Measurements from ENCODE around the gene NT5C3A.
"Not testable (repeated sequence)": the region's sequence is repeated elsewhere in the genome, so short reads cannot be mapped to it uniquely, and the experiment has no call there.

The NT5C3A gene

DNA sequence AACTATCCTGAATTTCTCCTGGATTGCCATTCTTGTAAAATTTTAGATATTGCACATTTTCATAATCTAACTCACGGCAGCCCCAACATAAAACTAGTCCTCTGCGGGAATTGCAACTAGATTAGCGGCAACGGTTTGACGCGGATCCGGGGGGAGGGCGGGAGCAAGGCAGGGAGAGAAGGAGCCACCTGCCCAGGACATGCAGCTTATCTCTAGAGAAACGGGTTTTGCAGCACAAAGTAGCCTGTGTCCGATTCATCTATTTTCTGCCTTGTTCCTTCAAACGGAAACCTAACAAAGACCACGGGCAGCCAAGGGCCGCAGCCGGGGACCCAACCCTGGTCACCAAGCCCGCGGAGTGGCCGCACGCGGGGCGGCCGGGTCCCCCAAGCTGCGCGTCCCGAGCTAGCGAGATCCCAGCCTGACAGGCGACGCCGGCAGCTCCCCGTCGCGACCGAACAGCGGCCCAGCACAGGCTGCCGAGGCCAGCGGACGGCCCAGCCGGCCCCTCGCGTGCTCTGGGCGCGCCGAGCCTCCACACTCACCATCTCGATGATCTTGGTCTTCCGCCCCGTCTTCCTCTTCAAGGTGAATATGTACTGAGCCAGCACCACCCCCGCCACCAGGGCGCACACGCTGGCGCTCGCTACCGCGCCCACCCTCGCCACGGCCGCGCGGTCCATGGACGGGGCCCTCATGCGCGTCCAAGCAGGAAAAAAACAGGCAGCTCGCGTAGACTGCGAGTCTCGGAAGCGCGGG is at the start of gene NT5C3A:
NT5C3A (minus strand) TSS at position 754 of the 759 bp plus-strand sequence; CDS start at position 683, 71 bp downstream.
- peak; percentile 42 for DNase-seq (ENCODE audit: low spot score)

DNA sequence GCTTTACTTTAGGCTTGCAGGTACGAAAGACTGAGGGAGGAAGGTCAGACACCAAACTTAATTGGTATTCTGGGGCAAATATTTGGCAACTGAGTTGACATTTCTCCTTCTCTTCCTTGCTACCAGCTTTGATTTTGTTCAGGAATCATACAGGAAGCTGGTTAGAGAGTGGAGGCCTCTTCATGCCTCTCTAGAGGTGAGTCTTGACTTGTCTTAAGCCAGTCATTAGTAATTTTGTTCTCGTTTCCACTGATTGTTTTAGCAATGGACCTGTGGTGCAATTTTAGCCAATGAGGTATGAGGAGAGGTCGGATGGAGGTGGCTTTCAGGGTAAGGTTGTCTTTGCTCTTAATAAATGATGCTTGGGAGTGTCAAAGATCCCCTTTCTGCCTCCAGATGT is 49.0 kb upstream of the NT5C3A start:
- DNase-seq (ENCODE audit: low spot score) = no peak

DNA sequence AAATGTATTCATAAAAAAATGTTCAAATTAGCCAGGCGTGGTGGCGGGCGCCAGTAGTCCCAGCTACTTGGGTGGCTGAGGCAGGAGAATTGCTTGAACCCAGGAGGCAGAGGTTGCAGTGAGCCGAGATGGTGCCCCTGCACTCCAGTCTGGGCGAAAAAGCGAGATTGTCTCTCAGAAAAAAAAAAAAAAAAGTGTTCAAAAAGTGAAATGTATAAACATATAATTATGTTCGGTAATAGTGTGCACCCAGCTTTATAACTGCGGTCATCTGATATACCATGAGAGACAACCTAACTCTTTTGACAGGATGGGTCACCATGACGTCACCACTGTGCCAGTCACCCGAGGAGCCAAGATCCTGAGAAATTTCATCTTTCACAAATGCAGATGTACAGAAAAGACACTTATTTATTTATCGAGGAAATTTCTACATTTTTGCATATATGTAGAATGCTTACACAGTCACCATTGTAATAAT is 47.2 kb upstream of the NT5C3A start:
- no peak for DNase-seq (ENCODE audit: low spot score)

DNA sequence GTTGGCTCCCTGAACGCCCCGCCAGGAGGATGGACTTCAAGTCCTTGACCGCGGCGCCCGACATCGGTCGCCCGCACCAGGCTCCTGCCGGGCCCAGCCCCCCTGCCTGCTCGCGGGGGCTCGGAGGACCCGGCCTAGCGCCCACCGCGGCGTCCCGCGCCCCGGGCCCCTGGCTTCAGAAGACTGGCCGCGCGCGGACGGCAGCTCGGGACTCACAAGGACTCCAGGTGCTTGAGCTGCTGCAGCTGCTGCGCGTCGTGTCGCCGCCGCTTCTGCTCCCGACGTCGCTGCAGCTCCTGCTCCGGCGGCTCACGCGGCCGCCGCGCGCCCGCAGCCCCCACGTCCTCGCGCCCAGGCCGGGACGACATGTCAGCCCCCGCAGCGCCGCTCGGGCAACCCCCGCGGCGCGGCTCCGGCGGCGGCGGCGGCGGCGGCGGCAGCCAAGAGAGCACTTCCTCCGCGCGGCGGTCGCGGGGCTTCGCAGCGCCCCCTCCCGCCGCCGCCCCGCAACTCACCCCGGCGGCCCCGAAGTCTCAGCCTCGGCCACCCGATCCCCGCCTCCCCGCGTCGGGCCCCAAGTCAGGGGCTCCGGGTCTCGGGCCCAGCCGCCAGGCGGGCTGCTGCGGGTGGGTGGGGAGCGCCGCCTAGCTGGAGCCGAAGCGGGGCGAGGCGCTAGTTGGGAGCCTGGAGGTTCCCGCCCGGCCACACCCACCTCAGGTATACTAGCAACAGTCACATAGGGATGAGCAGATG is 46.6 kb upstream of the NT5C3A start, which contains the start of gene RP9:
RP9 (minus strand) TSS at position 400 of the 753 bp plus-strand sequence; CDS start at position 368, 32 bp downstream.
- peak; percentile 77 for DNase-seq (ENCODE audit: low spot score)

DNA sequence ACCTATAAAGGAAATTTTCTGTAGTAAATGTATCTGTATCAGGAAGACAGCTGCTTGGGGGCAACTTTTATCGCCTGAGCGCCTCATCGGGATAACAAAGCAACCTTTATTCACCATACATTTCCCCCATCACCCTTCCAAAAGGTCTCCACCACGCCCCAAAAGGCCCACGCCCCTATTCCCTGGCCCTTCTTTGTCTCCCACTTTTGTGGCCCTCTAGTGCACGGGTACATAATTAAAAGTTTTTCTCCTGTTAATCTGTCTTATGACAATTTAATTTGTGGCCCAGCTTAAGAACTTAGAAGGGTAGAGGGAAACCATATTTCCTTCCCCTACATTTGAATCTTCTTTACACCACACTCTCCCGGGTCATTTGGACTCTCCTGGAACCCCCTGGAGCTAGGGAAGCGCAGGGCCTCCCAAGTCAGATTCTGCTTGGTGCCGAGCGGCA is 46.0 kb upstream of the NT5C3A start:
- DNase-seq (ENCODE audit: low spot score) = no peak

DNA sequence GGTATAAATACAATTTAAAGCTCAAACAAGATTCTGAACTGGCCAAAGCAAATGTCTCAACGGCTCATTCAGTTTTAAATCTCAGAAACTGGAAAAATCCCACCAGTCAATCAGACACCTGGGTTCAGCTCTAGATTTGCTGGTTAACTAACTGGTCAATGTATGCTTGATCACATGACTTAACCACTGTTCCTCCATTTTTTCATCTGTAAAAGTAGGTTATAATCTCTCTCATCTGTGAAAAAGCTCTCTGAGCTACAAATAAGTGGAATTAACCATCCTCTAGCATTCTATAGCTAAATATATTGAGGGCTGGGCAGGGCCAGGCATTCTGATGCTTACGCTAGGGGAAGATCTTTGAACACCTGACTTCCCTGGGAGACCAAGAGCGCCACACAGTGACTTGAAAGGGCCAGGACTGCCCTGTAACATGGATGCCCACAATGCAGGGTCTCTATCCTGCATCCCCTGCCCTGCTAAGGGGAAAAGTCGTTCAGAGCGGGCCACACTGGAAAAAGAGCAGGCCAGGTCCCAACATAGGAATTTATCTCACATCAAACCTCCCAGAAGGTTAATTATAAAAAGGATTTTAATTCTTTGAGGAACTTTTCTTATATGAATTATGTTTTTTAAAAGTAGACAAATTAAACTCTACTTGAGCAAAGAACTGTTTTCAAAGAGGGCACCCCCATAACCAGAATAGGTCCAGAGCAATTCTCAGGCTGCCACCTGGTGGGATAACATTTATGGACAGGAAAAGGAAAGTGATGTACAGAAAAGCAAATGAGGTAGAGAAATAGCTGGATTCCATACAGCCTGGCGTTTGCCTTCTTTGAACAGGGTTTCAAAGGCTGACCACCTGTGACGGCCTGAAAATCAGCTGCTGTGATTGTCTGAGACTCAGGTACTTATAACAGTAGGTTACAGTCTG is 44.8 kb upstream of the NT5C3A start:
- DNase-seq (ENCODE audit: low spot score) = peak; percentile 35

DNA sequence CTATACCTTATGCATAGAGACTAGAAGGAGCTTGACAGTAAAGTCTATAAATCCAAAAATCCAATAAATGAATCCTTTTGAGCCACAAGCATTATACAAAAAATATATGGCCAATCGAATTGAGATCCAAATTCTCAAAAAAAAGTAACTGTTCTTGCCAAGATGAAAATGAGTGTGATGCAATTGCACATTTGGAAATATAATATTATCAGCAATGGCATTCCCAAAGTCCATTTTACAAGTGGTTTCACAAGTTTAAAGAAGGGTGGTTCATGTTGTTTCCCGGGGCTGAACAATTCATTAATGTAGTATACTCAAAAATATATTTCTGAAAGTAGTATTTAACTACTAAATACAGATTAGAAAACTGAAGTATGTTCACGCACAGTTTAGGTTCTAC is 39.3 kb upstream of the NT5C3A start:
- no peak for DNase-seq (ENCODE audit: low spot score)

DNA sequence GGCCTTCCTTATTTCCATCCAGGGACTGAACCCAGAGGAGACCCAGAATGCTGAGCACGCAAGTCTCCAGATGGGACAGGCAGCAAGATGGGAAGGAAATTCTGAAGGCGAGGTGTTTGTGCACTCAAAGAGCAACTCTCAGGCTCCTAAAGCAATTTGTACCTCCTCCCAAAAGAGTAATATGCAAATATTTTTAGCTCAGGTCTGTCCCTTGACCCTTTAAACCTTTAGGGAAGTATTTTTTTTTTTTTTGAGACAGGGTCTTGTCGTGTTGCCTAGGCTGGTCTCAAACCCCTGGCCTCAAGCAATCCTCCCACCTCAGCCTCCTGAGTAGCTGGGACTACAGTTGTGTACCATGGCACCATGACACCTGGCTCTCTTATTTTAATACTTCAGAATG is 38.2 kb upstream of the NT5C3A start:
- DNase-seq (ENCODE audit: low spot score) = no peak

DNA sequence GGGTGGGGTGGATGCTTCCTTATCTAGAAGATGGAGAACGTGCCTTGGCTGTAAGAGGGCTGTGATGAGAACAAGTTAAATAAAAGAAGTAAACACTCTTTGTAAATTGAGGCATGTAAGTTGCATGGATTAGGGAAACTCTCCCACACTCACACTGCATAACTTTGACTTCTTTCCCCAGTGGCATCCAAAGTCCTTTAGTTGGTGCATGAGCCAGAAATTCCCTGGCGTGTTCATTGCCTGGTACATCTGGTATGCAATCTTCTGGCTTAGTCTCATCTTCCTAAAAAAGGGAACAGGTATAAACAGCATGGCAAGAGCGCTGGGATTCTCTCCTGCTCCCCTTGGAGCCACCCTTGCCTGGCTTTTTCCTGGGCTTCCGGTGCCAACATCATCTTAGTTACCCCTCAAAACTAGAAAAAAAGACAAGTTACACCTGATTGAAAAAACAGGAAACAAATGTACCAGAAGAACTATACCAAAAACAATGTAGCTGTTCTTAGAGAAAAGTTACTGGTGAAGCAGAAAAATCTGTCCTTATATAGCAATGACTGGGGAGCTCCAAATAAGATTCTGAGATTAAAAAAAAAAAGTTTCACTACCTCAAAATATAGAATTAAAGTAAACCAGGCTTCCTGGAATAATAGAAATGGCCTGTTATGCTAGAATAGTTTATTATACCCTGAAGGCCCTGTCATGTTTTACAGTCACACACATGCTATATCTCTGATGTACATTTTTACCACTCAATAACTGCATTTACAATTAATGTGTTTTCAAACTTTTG is 36.8 kb upstream of the NT5C3A start:
- no peak for DNase-seq (ENCODE audit: low spot score)

DNA sequence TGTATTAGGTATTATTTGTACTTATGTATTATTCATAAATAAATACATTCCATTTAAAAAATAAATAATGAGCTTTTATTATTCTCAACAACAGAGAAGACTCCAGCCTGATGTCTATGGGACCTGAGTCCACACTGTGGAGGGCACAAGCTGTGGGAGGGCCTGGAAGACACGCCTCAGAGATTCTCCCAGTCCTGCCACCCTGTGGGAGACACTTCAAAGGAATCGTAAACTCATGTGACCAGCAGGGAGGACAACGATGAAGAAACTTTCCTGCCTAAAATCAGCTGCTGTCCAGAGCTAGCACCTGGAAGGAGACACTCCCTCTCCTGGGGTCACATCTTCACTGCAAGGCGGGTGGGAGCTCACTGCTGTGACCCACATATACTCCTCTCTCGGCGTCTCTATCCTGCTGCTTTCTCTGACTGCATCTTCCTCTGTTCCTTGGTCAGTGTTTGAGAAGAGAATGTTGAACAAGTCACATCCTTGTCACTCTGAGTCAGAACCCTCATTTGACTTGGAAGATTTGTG is 32.2 kb upstream of the NT5C3A start:
- not testable (repeated sequence) for DNase-seq (ENCODE audit: low spot score)

DNA sequence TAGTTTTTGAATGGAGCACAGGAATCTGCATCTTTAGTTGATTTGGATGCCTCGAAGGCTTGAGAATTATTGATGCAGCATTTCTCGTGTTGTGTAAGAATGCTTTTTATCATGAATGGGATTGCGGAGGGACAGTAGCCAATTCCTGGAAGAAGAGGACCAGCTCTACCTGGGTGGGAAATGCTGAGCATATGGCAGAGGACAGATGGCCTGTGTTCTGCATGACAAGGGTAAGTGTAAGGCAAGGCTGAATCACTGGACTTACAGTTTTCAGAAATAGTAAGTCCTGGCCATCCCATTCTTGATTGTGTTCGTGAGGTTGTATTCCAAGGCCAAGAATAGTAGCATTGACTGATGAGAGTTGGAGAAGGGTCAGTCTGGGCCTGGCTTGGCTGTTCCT is 30.7 kb upstream of the NT5C3A start:
- DNase-seq (ENCODE audit: low spot score) = no peak

DNA sequence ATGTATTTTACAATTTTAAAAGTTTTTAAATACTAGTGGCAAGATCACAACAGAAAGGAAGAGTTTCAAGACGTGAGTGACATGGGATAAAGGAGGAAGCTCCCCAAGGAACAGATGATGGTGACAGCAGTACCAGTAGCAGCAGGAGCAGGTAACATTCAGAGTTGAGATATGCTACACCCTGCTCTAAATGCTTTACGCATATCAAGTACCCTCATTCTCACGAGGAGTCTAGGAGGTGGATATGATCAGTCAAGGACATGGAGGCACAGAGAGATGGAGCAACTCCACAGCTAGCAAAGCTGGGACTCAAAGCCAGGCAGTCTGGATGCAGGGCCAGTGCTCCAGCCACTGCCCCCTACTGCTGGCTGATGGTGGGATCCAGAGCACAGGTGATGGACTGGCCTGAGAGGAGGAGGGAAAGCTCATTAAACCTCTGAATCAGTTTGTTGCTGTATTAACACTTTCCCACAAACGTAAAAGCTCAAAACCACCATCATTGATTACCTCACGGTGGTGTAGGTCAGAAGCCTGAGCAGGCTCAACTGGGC is 29.1 kb upstream of the NT5C3A start:
- no peak for DNase-seq (ENCODE audit: low spot score)

DNA sequence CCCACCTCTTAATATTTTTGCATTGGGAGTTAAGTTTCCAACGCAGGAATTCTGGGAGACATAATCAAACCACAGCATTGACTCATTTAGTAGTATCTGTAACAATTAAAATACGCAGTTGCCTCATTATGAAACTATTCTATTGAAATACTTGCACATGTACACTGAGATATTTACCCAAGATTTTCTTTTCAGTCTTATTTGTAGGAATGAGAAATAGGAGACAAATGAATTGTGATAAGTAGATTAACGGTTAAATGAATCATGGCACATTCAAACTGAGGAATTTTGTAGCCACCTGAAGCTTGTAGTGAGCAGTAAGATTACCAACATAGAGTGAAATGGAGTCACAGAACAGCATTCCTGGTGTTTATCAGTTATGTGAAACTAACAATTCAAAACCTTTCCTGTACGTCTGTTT is 28.5 kb upstream of the NT5C3A start:
- peak; percentile 31 for DNase-seq (ENCODE audit: low spot score)

DNA sequence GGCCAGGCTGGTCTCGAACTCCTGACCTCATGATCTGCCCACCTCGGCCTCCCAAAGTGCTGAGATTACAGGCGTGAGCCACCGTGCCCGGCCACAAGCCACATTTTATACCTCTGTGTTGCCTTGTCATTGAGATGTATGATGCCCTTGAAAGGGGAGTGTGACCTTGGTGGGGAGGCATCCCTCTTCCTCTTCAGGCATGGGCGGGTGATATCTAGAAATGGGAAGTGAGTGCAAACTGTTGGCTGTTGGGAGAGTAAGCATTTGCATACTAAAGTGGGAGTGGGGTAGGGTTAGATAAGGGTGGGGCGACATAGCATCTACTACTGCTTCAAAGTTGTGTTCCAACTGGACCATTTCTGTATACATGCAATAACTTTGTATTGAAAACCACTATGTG is 26.6 kb upstream of the NT5C3A start:
- no peak for DNase-seq (ENCODE audit: low spot score)

DNA sequence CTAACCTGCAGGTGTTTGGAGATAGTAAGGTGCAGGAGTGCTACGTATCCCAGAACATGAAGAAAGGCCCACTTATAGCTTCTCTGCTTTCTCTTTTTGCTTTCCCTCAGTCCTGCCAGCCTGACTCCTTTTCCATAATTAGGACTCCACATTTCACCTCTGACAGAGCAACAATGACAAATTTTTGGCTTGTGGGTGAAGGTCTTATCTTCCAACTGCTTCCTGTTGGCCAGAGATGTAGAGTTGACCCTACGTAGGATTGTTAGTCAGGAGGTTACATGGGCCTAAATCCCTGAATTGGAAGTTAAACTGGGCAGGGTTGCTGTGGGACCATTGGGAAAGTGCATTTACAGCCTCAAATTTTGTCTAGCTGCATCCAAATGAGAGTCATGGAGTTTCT is 25.3 kb upstream of the NT5C3A start:
- DNase-seq (ENCODE audit: low spot score) = no peak

DNA sequence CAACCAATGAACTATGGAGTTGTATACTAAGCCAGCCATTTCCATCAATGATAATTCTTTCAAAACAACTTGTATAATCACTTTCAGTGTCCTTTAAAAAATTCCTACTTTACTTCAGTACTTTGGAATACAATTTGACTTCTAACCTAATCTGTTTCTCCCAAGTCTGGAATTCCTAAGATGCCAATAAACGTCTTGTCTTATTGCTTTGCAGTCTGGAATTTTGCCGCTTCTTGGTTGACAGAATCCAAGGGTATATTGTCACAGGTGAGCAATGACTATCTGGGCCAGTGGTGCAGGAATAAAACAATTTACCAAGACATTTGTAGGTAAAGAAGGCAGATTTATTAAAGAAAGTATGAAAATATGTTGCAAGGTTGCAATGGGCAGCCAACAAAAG is 24.8 kb upstream of the NT5C3A start:
- DNase-seq (ENCODE audit: low spot score) = no peak

DNA sequence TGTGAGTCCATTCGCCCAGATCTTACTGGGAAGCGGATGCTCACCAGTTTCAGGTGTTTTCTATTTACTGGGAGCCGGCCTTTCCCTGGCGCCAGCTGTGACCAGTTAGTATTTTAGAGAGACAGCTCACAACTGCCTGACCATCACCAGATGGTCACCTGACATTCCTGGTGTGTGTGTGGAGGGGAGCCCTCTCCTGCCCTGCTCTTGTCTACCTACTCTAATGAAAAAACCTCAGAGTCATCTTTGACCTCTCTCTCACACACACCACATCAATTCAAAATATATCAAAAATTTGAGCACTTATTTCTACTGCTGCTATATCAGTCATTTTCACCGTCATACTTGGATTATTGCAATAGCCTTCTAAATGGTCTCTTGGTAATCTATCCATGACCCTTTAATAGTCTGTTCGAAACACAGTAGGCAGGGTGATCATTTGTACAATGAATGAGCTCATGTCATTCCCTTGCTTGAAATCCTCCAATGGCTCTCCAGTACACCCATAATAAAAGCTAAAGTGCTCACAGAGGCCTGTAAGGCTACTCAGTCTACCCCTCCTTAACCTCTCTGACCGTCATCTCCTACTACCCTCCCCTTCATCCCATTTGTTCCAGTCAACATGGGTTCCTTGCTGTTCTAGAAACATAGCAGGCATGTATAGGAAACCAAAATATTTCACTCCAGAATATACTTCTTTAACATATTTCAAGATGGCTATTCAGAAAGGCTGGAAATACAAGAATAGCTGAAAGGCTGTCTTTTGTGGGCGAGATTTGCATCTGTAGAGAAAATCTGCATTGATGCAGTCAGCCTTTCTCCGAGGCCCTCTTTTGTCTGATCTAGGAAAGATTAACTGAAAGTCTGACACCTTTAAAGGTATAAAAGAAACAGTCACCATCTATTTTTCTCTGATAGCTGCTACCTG is 17.5 kb upstream of the NT5C3A start:
- DNase-seq (ENCODE audit: low spot score) = no peak

DNA sequence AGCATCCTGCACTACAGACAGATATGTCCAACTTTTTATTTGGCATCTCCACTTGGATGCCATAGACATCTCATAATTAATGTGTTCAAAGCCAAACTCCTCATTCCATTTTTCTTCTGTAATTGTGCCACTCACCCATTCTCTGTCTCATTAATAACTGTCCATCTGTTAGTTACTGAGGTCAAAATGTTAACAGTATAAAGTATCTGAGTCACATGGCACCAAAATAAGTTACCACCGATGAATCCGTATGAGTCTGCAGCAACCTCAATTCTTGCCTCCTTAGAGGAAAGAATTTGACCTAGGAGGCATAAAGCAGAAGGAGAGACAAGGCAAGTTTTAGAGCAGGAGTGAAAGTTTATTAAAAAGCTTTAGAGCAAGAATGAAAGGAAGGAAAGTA is 16.5 kb upstream of the NT5C3A start:
- DNase-seq (ENCODE audit: low spot score) = no peak

DNA sequence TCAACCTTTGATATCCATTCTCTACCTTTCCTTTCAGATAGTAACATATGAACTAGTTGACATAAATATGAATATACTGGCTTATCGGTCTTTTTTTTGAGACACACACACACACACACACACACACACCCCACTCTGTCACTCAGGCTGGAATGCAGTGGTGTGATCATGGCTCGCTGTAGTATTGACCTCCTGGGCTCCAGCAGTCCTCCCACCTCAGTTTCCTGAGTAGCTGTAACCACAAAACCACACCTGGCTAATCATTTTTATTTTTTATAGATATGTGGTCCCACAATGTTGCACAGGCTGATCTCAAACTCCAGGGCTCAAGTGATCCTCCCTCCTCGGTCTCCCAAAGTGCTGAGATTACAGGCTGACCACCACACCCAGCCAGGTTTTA is 14.2 kb upstream of the NT5C3A start:
- DNase-seq (ENCODE audit: low spot score) = no peak
